Measurements from ENCODE around the gene NRAS. TPM values are rescaled to one million over a fixed set of nuclear protein-coding genes. Genes with fewer than 3 reads are reported as not detected.

The NRAS gene
- total RNA-seq, 2 donors from 2014 or later: 75.0 to 78.0 TPM

DNA sequence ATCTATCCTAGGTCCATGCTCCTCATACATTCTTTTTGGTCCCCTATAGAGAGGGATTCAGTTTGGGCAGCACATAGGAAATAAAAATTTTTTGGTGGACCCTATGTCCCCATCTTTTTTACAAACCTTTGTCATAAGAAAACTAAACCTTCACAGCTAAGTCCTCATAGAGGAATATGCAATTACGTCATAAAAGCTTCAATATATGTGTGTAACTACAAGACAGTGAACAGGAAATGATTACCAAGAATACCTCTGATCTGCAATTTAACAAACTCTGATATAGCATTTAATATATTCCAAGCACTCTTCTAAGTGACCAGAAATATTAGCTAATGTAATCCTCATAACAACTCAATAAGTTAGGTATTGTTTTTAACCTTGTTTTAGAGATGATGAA lies 40.5 kb downstream of the NRAS start:
- no peak for DNase-seq
- H3K27me3 ChIP-seq (ENCODE audit: control insufficient read depth, insufficient read depth, low read length, poor library complexity, severe bottlenecking): peaks cover 75% of the 10 kb centered on the region
- no peak overlapping the region for H3K4me3 Mint-ChIP-seq

GRCh38 chr1:114671939-114672275 lies 44.7 kb downstream of the NRAS start:
- no peak for DNase-seq
- Mint-ChIP-seq H3K4me1 (peaks cover 19% of the 10 kb centered on the region), H3K9me3 (no peaks in the 10 kb centered on the region), H3K27me3 (ENCODE audit: insufficient read depth) (peaks cover 45% of the 10 kb centered on the region), H3K27ac (no peak overlapping the region), H3K4me3 (no peak overlapping the region), H3K36me3 (ENCODE audit: low read depth) (no peaks in the 10 kb centered on the region)
- Histone ChIP-seq H3K27ac (ENCODE audit: low read depth, low read length) (no peak overlapping the region), H3K9me3 (ENCODE audit: control insufficient read depth, low read length) (no peaks in the 10 kb centered on the region), H3K9ac (ENCODE audit: extremely low read depth, low read length, poor library complexity, severe bottlenecking) (no peak overlapping the region), H3K36me3 (ENCODE audit: control insufficient read depth, insufficient read depth, low read length) (no peaks in the 10 kb centered on the region), H3K4me3 (ENCODE audit: low read length) (no peak overlapping the region), H3K27me3 (ENCODE audit: control insufficient read depth, insufficient read depth, low read length, poor library complexity, severe bottlenecking) (peaks cover 53% of the 10 kb centered on the region), H3K4me1 (ENCODE audit: control insufficient read depth, insufficient read depth, low read length) (no peaks in the 10 kb centered on the region)
- TF ChIP-seq, protein P1, sequence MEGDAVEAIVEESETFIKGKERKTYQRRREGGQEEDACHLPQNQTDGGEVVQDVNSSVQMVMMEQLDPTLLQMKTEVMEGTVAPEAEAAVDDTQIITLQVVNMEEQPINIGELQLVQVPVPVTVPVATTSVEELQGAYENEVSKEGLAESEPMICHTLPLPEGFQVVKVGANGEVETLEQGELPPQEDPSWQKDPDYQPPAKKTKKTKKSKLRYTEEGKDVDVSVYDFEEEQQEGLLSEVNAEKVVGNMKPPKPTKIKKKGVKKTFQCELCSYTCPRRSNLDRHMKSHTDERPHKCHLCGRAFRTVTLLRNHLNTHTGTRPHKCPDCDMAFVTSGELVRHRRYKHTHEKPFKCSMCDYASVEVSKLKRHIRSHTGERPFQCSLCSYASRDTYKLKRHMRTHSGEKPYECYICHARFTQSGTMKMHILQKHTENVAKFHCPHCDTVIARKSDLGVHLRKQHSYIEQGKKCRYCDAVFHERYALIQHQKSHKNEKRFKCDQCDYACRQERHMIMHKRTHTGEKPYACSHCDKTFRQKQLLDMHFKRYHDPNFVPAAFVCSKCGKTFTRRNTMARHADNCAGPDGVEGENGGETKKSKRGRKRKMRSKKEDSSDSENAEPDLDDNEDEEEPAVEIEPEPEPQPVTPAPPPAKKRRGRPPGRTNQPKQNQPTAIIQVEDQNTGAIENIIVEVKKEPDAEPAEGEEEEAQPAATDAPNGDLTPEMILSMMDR (conservative IDR thresholded peaks at IDR 0.05): no peak
- WGBS, 2 experiments (ENCODE audit: insufficient coverage in 1 of 2, insufficient read length in 1 of 2): 67 to 91% methylated on average over 3 to 7 of the region's 7 CpGs

More for the DNA sequence above, 40.5 kb downstream of the NRAS start:
- no peaks in the 10 kb centered on the region for H3K36me3 Mint-ChIP-seq (ENCODE audit: low read depth)
- no peak overlapping the region for H3K27ac Mint-ChIP-seq
- Histone ChIP-seq H3K36me3 (ENCODE audit: control insufficient read depth, insufficient read depth, low read length) (no peaks in the 10 kb centered on the region), H3K9me3 (ENCODE audit: control insufficient read depth, low read length) (no peaks in the 10 kb centered on the region), H3K4me1 (ENCODE audit: control insufficient read depth, insufficient read depth, low read length) (no peaks in the 10 kb centered on the region), H3K27ac (ENCODE audit: low read depth, low read length) (no peak overlapping the region), H3K9ac (ENCODE audit: extremely low read depth, low read length, poor library complexity, severe bottlenecking) (no peak overlapping the region), H3K4me3 (ENCODE audit: low read length) (no peak overlapping the region)
- peaks cover 56% of the 10 kb centered on the region for H3K27me3 Mint-ChIP-seq (ENCODE audit: insufficient read depth)
- TF ChIP-seq, protein P1 (conservative IDR thresholded peaks at IDR 0.05): no peak
- peaks cover 2% of the 10 kb centered on the region for H3K4me1 Mint-ChIP-seq
- WGBS, 2 experiments (ENCODE audit: insufficient coverage in 1 of 2, insufficient read length in 1 of 2): 100% methylated on average over 1 of the region's 1 CpG; no CpG with 5 or more reads in 1 of the 2 experiments
- no peaks in the 10 kb centered on the region for H3K9me3 Mint-ChIP-seq

GRCh38 chr1:114671011-114671938 lies 45.3 kb downstream of the NRAS start:
- 89 to 93% methylated on average over 6 to 9 of the region's 9 CpGs for WGBS, 2 experiments (ENCODE audit: insufficient coverage in 1 of 2, insufficient read length in 1 of 2)
- Mint-ChIP-seq H3K9me3 (no peaks in the 10 kb centered on the region), H3K4me3 (no peak overlapping the region), H3K36me3 (ENCODE audit: low read depth) (no peaks in the 10 kb centered on the region), H3K27ac (no peak overlapping the region), H3K27me3 (ENCODE audit: insufficient read depth) (peaks cover 38% of the 10 kb centered on the region), H3K4me1 (peaks cover 23% of the 10 kb centered on the region)
- H3K27ac ChIP-seq (ENCODE audit: low read depth, low read length): no peak overlapping the region
- H3K9ac ChIP-seq (ENCODE audit: extremely low read depth, low read length, poor library complexity, severe bottlenecking): no peak overlapping the region
- H3K9me3 ChIP-seq (ENCODE audit: control insufficient read depth, low read length): no peaks in the 10 kb centered on the region
- TF ChIP-seq, protein P1 (conservative IDR thresholded peaks at IDR 0.05): peak; percentile 49
- no peaks in the 10 kb centered on the region for H3K4me1 ChIP-seq (ENCODE audit: control insufficient read depth, insufficient read depth, low read length)
- no peak for DNase-seq
- peaks cover 47% of the 10 kb centered on the region for H3K27me3 ChIP-seq (ENCODE audit: control insufficient read depth, insufficient read depth, low read length, poor library complexity, severe bottlenecking)
- no peaks in the 10 kb centered on the region for H3K36me3 ChIP-seq (ENCODE audit: control insufficient read depth, insufficient read depth, low read length)
- H3K4me3 ChIP-seq (ENCODE audit: low read length): no peak overlapping the region
